ENCODE measurements around the gene EPC1. TPM values are rescaled to one million over a fixed set of nuclear protein-coding genes. Genes with fewer than 3 reads are reported as not detected.
"Not testable (repeated sequence)": the region's sequence is repeated elsewhere in the genome, so short reads cannot be mapped to it uniquely, and the experiment has no call there.

EPC1 gene
- total RNA-seq, 2 donors from 2014 or later = 43.4 to 45.9 TPM

DNA sequence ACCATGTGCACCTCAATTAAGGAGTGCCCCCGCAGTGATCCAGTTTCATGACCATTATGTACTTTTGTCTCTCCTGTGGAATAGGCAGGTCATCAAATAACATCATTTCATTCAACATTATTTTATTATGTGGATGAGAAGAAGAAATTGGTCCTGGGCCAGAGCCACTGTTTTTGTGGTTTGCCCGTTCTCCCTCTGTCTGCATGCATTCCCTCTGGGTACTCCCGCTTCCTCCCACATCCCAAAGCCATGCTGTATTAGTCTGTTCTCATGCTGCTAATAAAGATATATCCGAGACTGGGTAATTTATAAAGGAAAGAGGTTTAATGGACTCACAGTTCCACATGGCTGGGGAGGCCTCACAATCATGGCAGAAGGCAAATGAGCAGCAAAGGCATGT is 124.6 kb downstream of the EPC1 start:
- ATAC-seq; H3K4me3 Mint-ChIP-seq; H3K4me1 Mint-ChIP-seq (ENCODE audit: low read depth in 2 of 2); H3K27me3 Mint-ChIP-seq; H3K27ac Mint-ChIP-seq; H3K9me3 Mint-ChIP-seq; DNase-seq (ENCODE audit: low spot score): not testable (repeated sequence)
- H3K36me3 Mint-ChIP-seq = peaks cover 11% of the 10 kb centered on the region

DNA sequence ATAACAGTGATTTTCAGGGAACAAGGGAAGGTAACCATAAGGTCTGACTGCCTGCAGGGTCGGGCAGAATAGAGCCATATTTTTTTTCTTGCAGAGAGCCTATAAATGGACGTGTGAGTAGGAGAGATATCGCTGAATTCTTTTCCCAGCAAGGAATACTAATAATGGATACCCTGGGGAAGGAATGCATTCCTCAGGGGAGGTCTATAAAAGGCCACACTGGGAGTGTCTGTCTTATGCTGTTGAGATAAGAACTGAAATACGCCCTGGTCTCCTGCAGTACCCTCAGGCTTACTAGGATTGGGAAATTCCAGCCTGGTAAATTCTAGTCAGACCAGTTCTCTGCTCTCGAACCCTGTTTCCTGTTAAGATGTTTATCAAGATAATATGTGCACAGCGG is 127.8 kb downstream of the EPC1 start:
- ATAC-seq; H3K27ac Mint-ChIP-seq; H3K4me1 Mint-ChIP-seq (ENCODE audit: low read depth in 2 of 2); H3K27me3 Mint-ChIP-seq; H3K9me3 Mint-ChIP-seq; DNase-seq (ENCODE audit: low spot score); H3K4me3 Mint-ChIP-seq: not testable (repeated sequence)
- H3K36me3 Mint-ChIP-seq = peaks cover 11% of the 10 kb centered on the region

- ATAC-seq; H3K4me1 Mint-ChIP-seq (ENCODE audit: low read depth in 2 of 2); DNase-seq (ENCODE audit: low spot score); H3K9me3 Mint-ChIP-seq; H3K4me3 Mint-ChIP-seq; H3K27ac Mint-ChIP-seq; H3K27me3 Mint-ChIP-seq: not testable (repeated sequence)
- H3K36me3 Mint-ChIP-seq = peaks cover 11% of the 10 kb centered on the region
Observed at GRCh38 chr10:32218206-32219044, 128.5 kb downstream of the EPC1 start.

Other genes with a start within 250 kb of the EPC1 start
- gene CCDC7, start 99.0 kb upstream of the EPC1 start, total RNA-seq = 10 to 100 TPM; 14.1 to 14.9 TPM

Data from natural killer cell treated with Interleukin-12 subunit alpha and Interleukin-12 subunit beta and Interleukin-15 and Interleukin-18, amount 100 ng/mL, for 72 hours (primary cell).